ENCODE measurements around the gene POU3F3.

DNA sequence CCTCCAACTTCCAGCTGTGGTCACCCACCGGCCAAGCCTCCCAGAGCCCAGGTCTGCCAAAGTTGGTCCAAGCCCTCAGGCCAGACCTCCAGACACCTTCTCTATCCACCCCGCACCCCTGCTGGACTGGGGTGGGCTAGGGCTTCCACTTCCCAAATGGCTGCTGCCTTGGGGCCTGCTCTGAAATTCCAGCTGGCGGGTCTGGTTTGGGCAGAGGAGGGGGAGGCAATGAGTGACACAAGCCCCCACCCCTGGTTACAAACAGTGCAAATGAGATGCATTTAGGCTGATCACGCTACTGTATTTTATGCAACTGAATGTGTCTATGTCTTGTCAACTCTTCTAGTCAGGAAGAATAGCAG lies 14.6 kb downstream of the POU3F3 start:
- TF ChIP-seq POLR2A (IDR thresholded peaks at IDR 0.05; ENCODE audit: low read length) (no peak), GATA1 (IDR thresholded peaks at IDR 0.05; ENCODE audit: low read depth, low read length) (no peak)

Data from erythroblast (primary cell).